CD14-positive monocyte (primary cell): ENCODE measurements around the gene RPL31. TPM values are rescaled to one million over a fixed set of nuclear protein-coding genes. Genes with fewer than 3 reads are reported as not detected.

Experiments
- DNase-seq, 3 donors: peaks; one replicate each; pipeline ENCODE4 v3.0.0-alpha.2; 2011 to 2022
- H2AFZ ChIP-seq: 2 replicates; pipeline ENCODE4 v1.6.0; 2012; ENCODE audit warnings: mild to moderate bottlenecking, low read depth, low read length, inconsistent platforms; ENCODE audit not compliant: insufficient read depth, poor library complexity, severe bottlenecking
- H3K27ac ChIP-seq, 2 donors: 1 replicate in 1 of 2; 2 replicates in 1 of 2; pipeline ENCODE4 v1.5.1; 2012 to 2013; ENCODE audit warnings: low read length in 2 of 2, control low read depth in 1 of 2, inconsistent platforms in 1 of 2, low read depth in 1 of 2, mild to moderate bottlenecking in 1 of 2
- H3K27me3 ChIP-seq, 2 donors: one replicate each; pipeline versions ENCODE4 v1.6.0 to v1.6.1; 2011 to 2013; ENCODE audit warnings: low read length in 2 of 2; ENCODE audit not compliant: control insufficient read depth in 2 of 2, insufficient read depth in 2 of 2
- H3K36me3 ChIP-seq, 2 donors: replicated peaks in 1 of 2; 1 replicate in 1 of 2; 2 replicates in 1 of 2; pipeline versions ENCODE4 v1.5.1 to v1.6.1; 2012 to 2013; ENCODE audit warnings: low read length in 2 of 2, control low read depth in 1 of 2, inconsistent platforms in 1 of 2, mild to moderate bottlenecking in 1 of 2; ENCODE audit not compliant: insufficient read depth in 2 of 2, control insufficient read depth in 1 of 2
- H3K4me1 ChIP-seq, 2 donors: 1 replicate in 1 of 2; 2 replicates in 1 of 2; pipeline versions ENCODE4 v1.5.1 to v1.6.1; 2012 to 2013; ENCODE audit warnings: low read length in 2 of 2, control low read depth in 1 of 2, inconsistent platforms in 1 of 2, mild to moderate bottlenecking in 1 of 2, moderate library complexity in 1 of 2; ENCODE audit not compliant: insufficient read depth in 2 of 2, control insufficient read depth in 1 of 2
- H3K4me2 ChIP-seq: replicated peaks from 2 replicates; pipeline ENCODE3; 2012; ENCODE audit warnings: low read length, moderate library complexity, mild to moderate bottlenecking; ENCODE audit not compliant: poor library complexity, severe bottlenecking; ENCODE audit errors: extremely low read depth
- H3K4me3 ChIP-seq, 3 experiments: fragments of 200-600 bp in 1 of 3; sonication (generic) in 1 of 3; replicated peaks in 1 of 3; 1 replicate in 2 of 3; 2 replicates in 1 of 3; pipeline ENCODE4 v1.5.1; 2011 to 2013; ENCODE audit warnings: low read length in 3 of 3, mild to moderate bottlenecking in 3 of 3, control low read depth in 2 of 3, low read depth in 2 of 3, inconsistent platforms in 1 of 3, moderate library complexity in 1 of 3
- H3K79me2 ChIP-seq: 2 replicates; pipeline ENCODE4 v1.6.0; 2012; ENCODE audit warnings: mild to moderate bottlenecking, control low read depth, inconsistent platforms, low read length, moderate library complexity; ENCODE audit not compliant: insufficient read depth
- H3K9ac ChIP-seq: 2 replicates; pipeline ENCODE4 v1.6.0; 2017; ENCODE audit warnings: low read length, mild to moderate bottlenecking; ENCODE audit not compliant: insufficient read depth, poor library complexity, severe bottlenecking
- H3K9me3 ChIP-seq, 2 donors: replicated peaks in 1 of 2; 1 replicate in 1 of 2; 2 replicates in 1 of 2; pipeline versions ENCODE4 v1.5.1 to v1.6.1; 2012 to 2013; ENCODE audit warnings: low read length in 2 of 2, control low read depth in 1 of 2; ENCODE audit not compliant: control insufficient read depth in 1 of 2, insufficient read depth in 1 of 2
- H4K20me1 ChIP-seq: 2 replicates; pipeline ENCODE4 v1.6.0; 2012; ENCODE audit warnings: mild to moderate bottlenecking, low read length, control low read depth, moderate library complexity; ENCODE audit not compliant: insufficient read depth
- H3K27ac Mint-ChIP-seq, 7 donors: one replicate each; pipeline ENCODE4 v1.8.0; 2020; ENCODE audit warnings: mild to moderate bottlenecking in 7 of 7, mixed read lengths in 7 of 7, moderate library complexity in 6 of 7, inconsistent platforms in 2 of 7
- H3K27me3 Mint-ChIP-seq, 3 donors: one replicate each; pipeline ENCODE4 v1.8.0; 2021 to 2022; ENCODE audit warnings: low read depth in 3 of 3, mild to moderate bottlenecking in 3 of 3, mixed read lengths in 3 of 3, moderate library complexity in 3 of 3, inconsistent platforms in 1 of 3
- H3K36me3 Mint-ChIP-seq, 2 donors: one replicate each; pipeline ENCODE4 v1.8.0; 2020; ENCODE audit warnings: mixed read lengths in 2 of 2, inconsistent platforms in 1 of 2, mild to moderate bottlenecking in 1 of 2
- H3K4me1 Mint-ChIP-seq: one replicate; pipeline ENCODE4 v1.8.0; 2020; ENCODE audit warnings: mild to moderate bottlenecking, mixed read lengths
- H3K4me3 Mint-ChIP-seq, 2 donors: one replicate each; pipeline ENCODE4 v1.8.0; 2020; ENCODE audit warnings: mild to moderate bottlenecking in 2 of 2, mixed read lengths in 2 of 2, moderate library complexity in 1 of 2
- H3K9me3 Mint-ChIP-seq, 7 donors: one replicate each; pipeline ENCODE4 v1.8.0; 2020 to 2022; ENCODE audit warnings: mixed read lengths in 7 of 7, mild to moderate bottlenecking in 6 of 7, moderate library complexity in 6 of 7, inconsistent platforms in 2 of 7
- WGBS: methylation state at CpG from one replicate; pipeline ENCODE4 v1.1.5; 2013; ENCODE audit warnings: missing lambda C conversion rate; ENCODE audit not compliant: insufficient coverage; 5-methylcytosine and 5-hydroxymethylcytosine counted together
- intact Hi-C, 2 donors: fragments of 100-400 bp; cut with micrococcal nuclease; formaldehyde crosslinking; loops; one replicate each; pipeline versions ENCODE4 v1.15.0 to v1.15.1; 2023
- polyA plus RNA-seq, 3 donors: library from polyadenylated mRNA; depleted of rRNA in 1 of 3; unstranded in 2 of 3; stranded (reverse) in 1 of 3; fragments of 300-500 nt in 2 of 3; fragments of >200 nt in 1 of 3; fragmentation: Illumina TruSeq in 2 of 3; gene quantifications; 1 replicate in 2 of 3; 2 replicates in 1 of 3; pipeline ENCODE4 v1.2.3, GENCODE V29; 2012 to 2021
- TF ChIP-seq, protein P1 (sequence below): fragments of 200-600 bp; IDR thresholded peaks from one replicate; pipeline ENCODE4 v1.8.0; 2022; ENCODE audit warnings: antibody characterized with exemption, mild to moderate bottlenecking

The RPL31 gene
- polyA plus RNA-seq, 3 donors, result 1,537 to 2,299 (median 1,998) TPM

DNA sequence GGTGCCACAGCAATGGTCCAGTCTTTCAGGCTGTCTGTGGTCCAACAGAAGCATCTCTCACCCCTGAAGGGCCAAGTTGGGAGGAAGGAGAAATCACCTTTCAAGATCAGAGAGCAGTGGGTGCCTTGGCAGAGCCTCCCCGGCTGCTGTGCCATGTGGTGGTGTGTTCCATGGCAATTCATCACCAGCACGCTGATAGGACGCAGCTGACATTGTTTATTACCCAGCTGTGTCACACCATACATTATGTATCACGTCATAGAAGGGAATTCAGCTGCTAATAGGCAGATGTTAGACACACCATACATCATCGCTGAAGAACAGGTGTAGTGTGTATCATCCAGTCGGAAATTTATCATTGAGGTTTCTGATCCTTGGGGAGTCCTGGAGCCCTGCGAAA is 29.6 kb upstream of the RPL31 start:
- Mint-ChIP-seq H3K27me3 (peaks cover 6 to 15% (median 11%) of the 10 kb centered on the region in 3 donors), H3K9me3 (peaks cover 0 to 2% (median 0%) of the 10 kb centered on the region in 7 donors), H3K4me3 (no peak overlapping the region), H3K4me1 (no peaks in the 10 kb centered on the region), H3K36me3 (no peaks in the 10 kb centered on the region), H3K27ac (no peak overlapping the region)
- H4K20me1 ChIP-seq, result no peaks in the 10 kb centered on the region
- no peak overlapping the region for H3K4me3 ChIP-seq
- no peaks in the 10 kb centered on the region for H3K9me3 ChIP-seq
- H3K79me2 ChIP-seq, result no peaks in the 10 kb centered on the region
- 83% methylated on average over 2 of the region's 7 CpGs for WGBS
- TF ChIP-seq, protein P1, sequence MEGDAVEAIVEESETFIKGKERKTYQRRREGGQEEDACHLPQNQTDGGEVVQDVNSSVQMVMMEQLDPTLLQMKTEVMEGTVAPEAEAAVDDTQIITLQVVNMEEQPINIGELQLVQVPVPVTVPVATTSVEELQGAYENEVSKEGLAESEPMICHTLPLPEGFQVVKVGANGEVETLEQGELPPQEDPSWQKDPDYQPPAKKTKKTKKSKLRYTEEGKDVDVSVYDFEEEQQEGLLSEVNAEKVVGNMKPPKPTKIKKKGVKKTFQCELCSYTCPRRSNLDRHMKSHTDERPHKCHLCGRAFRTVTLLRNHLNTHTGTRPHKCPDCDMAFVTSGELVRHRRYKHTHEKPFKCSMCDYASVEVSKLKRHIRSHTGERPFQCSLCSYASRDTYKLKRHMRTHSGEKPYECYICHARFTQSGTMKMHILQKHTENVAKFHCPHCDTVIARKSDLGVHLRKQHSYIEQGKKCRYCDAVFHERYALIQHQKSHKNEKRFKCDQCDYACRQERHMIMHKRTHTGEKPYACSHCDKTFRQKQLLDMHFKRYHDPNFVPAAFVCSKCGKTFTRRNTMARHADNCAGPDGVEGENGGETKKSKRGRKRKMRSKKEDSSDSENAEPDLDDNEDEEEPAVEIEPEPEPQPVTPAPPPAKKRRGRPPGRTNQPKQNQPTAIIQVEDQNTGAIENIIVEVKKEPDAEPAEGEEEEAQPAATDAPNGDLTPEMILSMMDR, result no peak
- no peak overlapping the region for H3K27ac ChIP-seq
- intact Hi-C loops, result no loop called here
- no peak for DNase-seq
- H3K4me2 ChIP-seq, result no peak overlapping the region
- H2AFZ ChIP-seq, result no peak overlapping the region
- H3K9ac ChIP-seq, result no peak overlapping the region
- H3K36me3 ChIP-seq, result no peaks in the 10 kb centered on the region
- no peaks in the 10 kb centered on the region for H3K27me3 ChIP-seq
- H3K4me1 ChIP-seq, result no peaks in the 10 kb centered on the region

DNA sequence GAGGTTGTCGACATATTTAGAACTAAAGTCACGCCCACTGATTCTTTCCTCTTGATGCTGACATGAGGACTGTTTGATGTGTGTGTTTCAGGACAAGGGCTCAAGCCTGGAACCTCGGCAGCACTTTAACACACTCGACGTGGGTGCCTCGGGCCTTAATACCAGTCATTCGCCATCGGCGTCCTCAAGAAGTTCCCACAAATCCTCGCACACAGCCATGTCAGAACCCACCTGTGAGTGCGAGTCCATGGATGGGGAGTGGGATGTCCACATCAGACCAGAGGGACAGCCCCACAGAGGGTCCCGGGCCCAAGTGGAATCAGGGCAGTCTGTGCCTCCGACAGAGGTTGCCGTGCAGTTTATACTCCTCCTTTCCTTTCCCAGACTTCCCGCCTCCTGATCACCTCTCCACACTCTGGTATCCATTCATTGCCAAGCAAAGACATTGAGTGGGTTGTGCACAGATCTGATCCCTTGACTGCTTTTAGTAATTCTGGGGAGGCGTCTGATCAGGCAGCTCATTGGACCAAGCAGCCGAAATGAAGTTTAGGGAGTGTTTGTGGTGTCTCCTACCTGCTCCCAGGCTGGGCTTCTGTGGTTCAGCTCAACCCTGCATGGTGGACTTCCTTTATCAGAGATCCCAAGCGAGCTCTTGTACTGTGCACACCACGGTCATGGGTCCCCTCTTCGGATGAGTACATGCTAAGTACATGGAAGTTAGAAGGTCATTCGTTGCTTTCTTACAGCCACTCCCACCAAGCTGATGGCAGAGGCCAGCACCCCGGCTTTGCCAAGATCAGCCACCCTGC is 27.2 kb upstream of the RPL31 start:
- H2AFZ ChIP-seq, result no peak overlapping the region
- H3K4me2 ChIP-seq, result no peak overlapping the region
- no peaks in the 10 kb centered on the region for H3K9me3 ChIP-seq
- Mint-ChIP-seq H3K4me3 (no peak overlapping the region), H3K36me3 (no peaks in the 10 kb centered on the region), H3K4me1 (no peaks in the 10 kb centered on the region), H3K27me3 (peaks cover 8 to 19% (median 12%) of the 10 kb centered on the region in 3 donors), H3K27ac (no peak overlapping the region), H3K9me3 (peaks cover 0 to 2% (median 0%) of the 10 kb centered on the region in 7 donors)
- H3K27ac ChIP-seq, result no peak overlapping the region
- H3K27me3 ChIP-seq, result peaks cover 0 to 2% of the 10 kb centered on the region in 2 donors
- no peaks in the 10 kb centered on the region for H3K4me1 ChIP-seq
- TF ChIP-seq, protein P1, result no peak
- no peak overlapping the region for H3K9ac ChIP-seq
- 97% methylated on average over 10 of the region's 22 CpGs for WGBS
- H3K4me3 ChIP-seq, result no peak overlapping the region
- DNase-seq, result no peak
- intact Hi-C loops, result no loop called here
- H3K36me3 ChIP-seq, result no peaks in the 10 kb centered on the region
- H4K20me1 ChIP-seq, result no peaks in the 10 kb centered on the region
- H3K79me2 ChIP-seq, result no peaks in the 10 kb centered on the region
